Hematopoietic multipotent progenitor cell (in vitro differentiated cells): ENCODE data around the gene CST1. TPM values are rescaled to one million over a fixed set of nuclear protein-coding genes. Genes with fewer than 3 reads are reported as not detected.
"Not testable (repeated sequence)": the region's sequence is repeated elsewhere in the genome, so short reads cannot be mapped to it uniquely, and the experiment has no call there.

Source experiments
- DNase-seq, 3 donors: peaks; one replicate each; pipeline ENCODE4 v3.0.0-alpha.2; 2011 to 2015; ENCODE audit warnings: low read depth in 2 of 3, low spot score in 2 of 3
- total RNA-seq: library from RNA; depleted of rRNA; stranded (reverse); fragments of >200 nt; gene quantifications from one replicate; pipeline ENCODE4 v1.2.3, GENCODE V29; 2012

The CST1 gene
- not detected for total RNA-seq

- not testable (repeated sequence) for DNase-seq
Measured at GRCh38 chr20:23750786-23751185, at the start of gene CST1. CST1 (minus strand) TSS chr20:23750935; CDS start chr20:23750866, 69 bp downstream.

- peak in 2 of 3 donors; percentile 3 to 26 for DNase-seq
Measured at GRCh38 chr20:23799216-23799847, 48.6 kb upstream of the CST1 start.

GRCh38 chr20:23795526-23795925, 44.8 kb upstream of the CST1 start:
- DNase-seq = no peak

DNA sequence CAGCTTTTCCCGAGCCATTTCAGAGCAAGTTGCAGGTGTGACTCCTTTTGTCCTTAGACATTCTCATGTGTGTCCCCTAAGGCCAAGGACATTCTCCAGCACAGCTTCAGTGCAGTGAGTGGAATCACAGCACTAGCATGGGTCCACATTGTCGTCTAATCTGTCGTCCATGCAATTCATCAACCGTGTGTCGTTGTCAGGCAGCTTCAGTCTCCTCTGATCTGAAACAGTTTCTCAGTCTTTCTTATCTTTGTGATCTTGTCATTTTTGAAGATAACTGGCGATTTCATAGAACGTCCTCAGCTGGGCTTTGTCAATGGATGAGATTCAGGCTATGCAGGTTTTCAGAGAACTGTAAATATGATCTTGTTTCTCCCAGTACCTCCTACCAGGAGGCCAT, 44.1 kb upstream of the CST1 start:
- DNase-seq = no peak

DNA sequence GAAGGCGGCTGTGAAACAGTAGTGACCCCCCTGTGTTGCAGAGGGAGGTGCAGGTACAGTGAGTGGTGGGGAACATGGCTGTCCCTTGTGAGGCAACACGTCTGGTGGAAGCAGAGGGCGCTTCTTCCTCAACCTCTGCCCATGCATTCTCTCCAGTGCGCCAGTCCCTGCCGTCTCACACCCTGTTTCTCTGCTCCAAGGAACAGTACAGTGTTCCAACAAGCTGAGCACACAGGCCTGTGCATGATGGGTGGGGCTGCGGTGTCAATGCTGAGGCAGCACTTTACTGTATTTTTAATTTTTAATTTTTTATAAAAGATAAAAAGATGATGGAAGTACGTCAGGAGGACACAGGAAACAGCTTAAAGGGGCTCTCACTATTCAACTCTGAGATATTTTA, 43.3 kb upstream of the CST1 start:
- no peak for DNase-seq

DNA sequence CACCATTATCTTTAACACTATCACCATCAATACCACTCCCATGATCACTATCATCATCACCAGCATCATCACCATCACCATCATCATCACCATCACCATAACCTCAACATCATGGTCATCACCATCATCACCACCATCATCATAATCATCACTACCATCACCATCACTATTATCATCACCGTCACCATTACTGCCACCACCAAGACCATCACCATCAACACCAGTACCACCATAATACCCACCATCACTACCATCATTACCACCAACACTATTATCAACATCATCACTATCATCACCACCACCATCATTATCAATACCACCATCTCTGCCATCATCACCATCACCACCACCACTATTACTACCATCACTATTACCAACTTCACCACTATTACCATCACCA, 32.7 kb upstream of the CST1 start:
- DNase-seq = no peak

DNA sequence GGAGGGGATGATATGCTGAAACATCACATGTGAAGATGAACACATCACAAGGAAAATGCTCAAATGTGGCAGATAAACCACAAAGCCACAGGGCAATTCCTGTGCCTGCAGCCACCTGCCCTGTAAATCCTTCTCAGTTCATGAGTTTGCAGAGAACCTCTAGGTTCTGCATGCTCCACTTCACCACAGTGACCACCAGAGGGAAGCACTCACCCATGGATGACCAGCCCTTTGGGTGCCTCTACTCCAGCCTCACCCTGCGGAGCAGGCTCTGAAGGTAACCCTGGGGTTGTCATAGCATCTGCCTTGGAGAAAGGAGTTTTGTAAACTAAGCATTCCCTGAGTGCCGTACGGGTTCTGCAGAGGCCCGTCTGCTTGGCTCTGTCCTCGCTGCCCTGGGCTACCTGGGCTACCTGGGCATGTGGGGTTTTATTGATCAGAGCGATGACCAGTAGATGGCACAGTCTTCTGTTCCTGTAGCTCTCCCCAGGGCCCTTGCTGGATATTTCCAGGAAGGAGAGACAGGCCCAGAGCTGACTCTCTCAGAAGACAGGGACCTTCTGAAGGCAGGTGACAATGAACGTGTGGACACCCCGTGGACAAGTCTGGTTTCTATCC, 31.7 kb upstream of the CST1 start:
- peak in 2 of 3 donors; percentile 6 to 42 for DNase-seq

DNA sequence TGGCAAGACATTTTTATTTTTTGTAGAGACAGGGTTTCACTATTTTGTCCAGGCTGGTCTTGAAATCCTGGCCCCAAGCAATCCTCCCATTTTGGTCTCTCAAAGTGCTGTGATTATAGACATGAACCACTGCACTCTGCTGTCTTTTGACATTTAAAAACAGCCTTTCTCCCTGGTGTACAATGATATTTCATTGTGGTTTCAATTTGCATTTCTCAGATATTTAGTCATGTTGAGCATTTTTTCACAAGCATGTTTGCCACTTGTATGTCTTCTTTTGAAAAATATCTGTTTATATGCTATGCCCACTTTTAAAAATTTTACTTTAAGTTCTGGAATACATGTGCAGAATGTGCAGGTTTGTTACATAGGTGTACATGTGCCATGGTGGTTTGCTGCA, 27.9 kb upstream of the CST1 start:
- not testable (repeated sequence) for DNase-seq

DNA sequence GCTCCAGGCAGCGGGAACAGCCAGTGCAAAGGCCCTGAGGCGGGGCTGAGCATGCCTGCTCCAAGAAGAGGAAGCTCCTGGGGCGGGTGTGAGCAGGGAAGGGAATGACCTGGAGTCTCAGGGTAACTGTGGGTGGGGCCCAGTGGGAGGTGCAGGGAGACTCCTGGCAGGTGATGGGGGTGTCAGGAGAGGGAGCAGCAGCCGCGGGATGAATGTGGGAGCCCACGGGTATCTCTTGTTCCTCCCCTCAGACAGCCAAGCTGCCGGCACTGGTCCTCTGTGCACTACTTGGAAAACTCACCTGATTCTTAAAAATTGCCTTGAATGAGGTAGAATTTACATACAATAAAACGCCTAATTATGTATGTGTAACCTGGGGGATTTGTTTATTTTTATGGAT, 26.6 kb upstream of the CST1 start:
- not testable (repeated sequence) for DNase-seq

GRCh38 chr20:23776067-23776771, 25.5 kb upstream of the CST1 start:
- DNase-seq = no peak

DNA sequence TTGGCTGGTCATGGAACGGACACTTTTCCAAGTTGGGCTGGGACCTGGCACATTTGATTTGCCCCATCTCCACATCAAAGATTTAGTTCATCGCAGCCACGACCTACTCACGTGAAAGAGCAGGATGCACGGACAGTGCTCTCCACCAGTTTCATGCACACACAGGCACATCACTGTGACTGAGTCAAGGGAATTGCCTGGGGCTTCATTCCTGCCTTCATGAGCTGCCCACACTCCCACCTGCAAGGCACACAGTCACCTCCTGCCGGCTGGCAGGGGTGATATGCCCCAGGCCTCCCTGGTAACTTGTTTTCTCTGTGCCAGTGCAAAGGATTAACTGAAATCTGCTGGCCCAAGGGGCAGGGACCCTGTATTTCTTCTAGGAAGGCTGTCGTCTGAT, 23.3 kb upstream of the CST1 start:
- no peak for DNase-seq

DNA sequence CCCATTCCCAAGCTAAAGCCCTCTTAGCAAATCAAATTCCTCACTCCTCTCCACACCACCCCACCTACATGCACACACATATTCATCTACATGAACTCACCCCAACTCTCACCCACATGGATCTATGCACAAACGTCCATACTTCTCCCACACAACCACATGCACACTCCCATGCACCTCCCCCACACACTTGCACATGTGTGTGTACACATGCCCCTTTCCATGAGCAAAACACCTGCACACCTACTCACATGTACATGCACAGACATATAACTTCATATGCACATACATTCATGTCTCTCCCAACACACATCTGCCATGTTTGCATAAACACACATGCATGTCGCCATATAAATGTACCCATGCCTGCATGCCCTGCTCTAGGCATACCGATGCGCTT, 22.8 kb upstream of the CST1 start:
- no peak for DNase-seq

- DNase-seq = no peak
Measured at GRCh38 chr20:23773127-23773526, 22.4 kb upstream of the CST1 start.

- DNase-seq = no peak
Measured at GRCh38 chr20:23772074-23772473, 21.3 kb upstream of the CST1 start.

- no peak for DNase-seq
Measured at GRCh38 chr20:23770384-23770783, 19.6 kb upstream of the CST1 start.

- not testable (repeated sequence) for DNase-seq
Measured at GRCh38 chr20:23768520-23768919, 17.8 kb upstream of the CST1 start.

- DNase-seq = no peak
Measured at GRCh38 chr20:23766531-23766930, 15.8 kb upstream of the CST1 start.

- no peak for DNase-seq
Measured at GRCh38 chr20:23765578-23765977, 14.8 kb upstream of the CST1 start.

- not testable (repeated sequence) for DNase-seq
Measured at GRCh38 chr20:23764630-23765029, 13.9 kb upstream of the CST1 start.

DNA sequence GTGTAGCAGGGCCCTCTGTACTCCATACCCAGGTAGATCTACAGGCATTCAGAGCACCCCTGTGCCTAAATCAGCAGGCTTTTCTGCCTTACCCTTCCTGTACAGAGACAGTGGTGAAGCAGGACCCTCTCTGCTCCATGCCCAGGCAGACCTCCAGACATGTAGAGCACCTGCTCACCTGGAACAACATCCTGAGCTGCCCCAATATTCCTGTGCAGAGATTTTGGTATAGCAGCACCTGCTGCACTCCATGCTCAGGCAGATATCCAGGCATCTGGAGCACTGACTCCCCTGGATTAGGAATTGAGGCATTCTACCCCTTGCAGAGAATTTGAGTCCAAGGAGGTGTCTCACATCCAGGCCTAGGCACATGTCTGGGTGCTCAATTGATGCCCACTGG, 12.6 kb upstream of the CST1 start:
- no peak for DNase-seq

- DNase-seq = no peak
Measured at GRCh38 chr20:23759306-23759940, 8.7 kb upstream of the CST1 start.

DNA sequence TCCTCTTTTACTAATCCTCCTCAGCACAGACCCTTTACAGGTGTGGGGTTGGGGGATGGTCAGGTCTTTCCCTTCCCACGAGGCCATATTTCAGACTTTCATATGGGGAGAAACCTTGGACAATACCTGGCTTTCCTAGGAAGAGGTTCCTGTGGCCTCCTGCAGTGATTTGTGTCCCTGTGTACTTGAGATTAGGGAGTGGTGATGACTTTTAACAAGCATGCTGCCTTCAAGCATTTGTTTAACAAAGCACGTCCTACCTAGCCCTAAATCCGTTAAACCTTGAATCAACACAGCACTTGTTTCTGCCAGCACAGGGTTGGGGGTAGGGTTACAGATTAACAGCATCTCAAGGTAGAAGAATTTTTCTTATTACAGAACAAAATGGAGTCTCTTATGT, 6.1 kb upstream of the CST1 start:
- DNase-seq = not testable (repeated sequence)
